Mammary epithelial cell (primary cell): ENCODE results near the gene LPAR5.

Source experiments
- CTCF ChIP-seq, 2 donors: IDR thresholded peaks in 1 of 2; conservative IDR thresholded peaks in 1 of 2; 2 replicates each; pipeline ENCODE4 v1.5.1; 2011 to 2012; ENCODE audit warnings: inconsistent platforms in 2 of 2, low read length in 2 of 2, mild to moderate bottlenecking in 2 of 2, control low read depth in 1 of 2, low read depth in 1 of 2; ENCODE audit not compliant: insufficient read depth in 1 of 2; ENCODE audit errors: extremely low read depth in 1 of 2
- EZH2 ChIP-seq: IDR thresholded peaks from 2 replicates; pipeline ENCODE4 v1.6.1; 2012; ENCODE audit warnings: low read length, inconsistent platforms, borderline replicate concordance

- TF ChIP-seq CTCF (conservative IDR thresholded peaks at IDR 0.05 in 1 of 2, IDR thresholded peaks at IDR 0.05 in 1 of 2; ENCODE audit: extremely low read depth in 1 of 2, insufficient read depth in 1 of 2, low read depth in 1 of 2, low read length in 2 of 2), result no peak
- no peak for TF ChIP-seq EZH2
Measured at GRCh38 chr12:6626654-6627283, 9.0 kb downstream of the LPAR5 start.
